CD8-positive, alpha-beta memory T cell (primary cell): ENCODE measurements around the gene SBK1. TPM values are rescaled to one million over a fixed set of nuclear protein-coding genes. Genes with fewer than 3 reads are reported as not detected.

Experiments
- CTCF ChIA-PET: fragments of 350-600 bp; sonication (Branson Sonifier 250); formaldehyde crosslinking; loops from one replicate; lab custom pipeline; 2021; ENCODE audit warnings: antibody characterized with exemption; lab: Charles Lee
- POLR2A ChIA-PET: fragments of 350-600 bp; sonication (Branson Sonifier 250); formaldehyde crosslinking; loops from one replicate; lab custom pipeline; 2021; ENCODE audit warnings: antibody characterized with exemption; lab: Charles Lee
- DNase-seq, 5 donors: peaks; one replicate each; pipeline versions ENCODE4 v3.0.0 to v3.0.0-alpha.2; 2020 to 2022; ENCODE audit warnings: mixed read lengths in 1 of 5
- H3K27ac ChIP-seq: one replicate; pipeline ENCODE4 v1.7.0; 2013; ENCODE audit warnings: low read depth, mild to moderate bottlenecking, low read length, moderate library complexity
- H3K27me3 ChIP-seq: 2 replicates; pipeline ENCODE4 v1.7.0; 2013; ENCODE audit warnings: low read length, mild to moderate bottlenecking; ENCODE audit not compliant: insufficient read depth, poor library complexity, severe bottlenecking
- H3K36me3 ChIP-seq: 2 replicates; pipeline ENCODE4 v1.7.0; 2013; ENCODE audit warnings: mild to moderate bottlenecking, low read length, moderate library complexity; ENCODE audit not compliant: insufficient read depth
- H3K4me1 ChIP-seq: 2 replicates; pipeline ENCODE4 v1.7.0; 2013; ENCODE audit warnings: mild to moderate bottlenecking, low read length, moderate library complexity; ENCODE audit not compliant: insufficient read depth
- H3K4me3 ChIP-seq: 2 replicates; pipeline ENCODE4 v1.7.0; 2013; ENCODE audit warnings: mild to moderate bottlenecking, low read length
- H3K9me3 ChIP-seq: 2 replicates; pipeline ENCODE4 v1.7.0; 2013; ENCODE audit warnings: mild to moderate bottlenecking, low read length
- H3K27ac Mint-ChIP-seq, 8 donors: one replicate each; pipeline ENCODE4 v1.8.0; 2020 to 2021; ENCODE audit warnings: mixed read lengths in 8 of 8, mild to moderate bottlenecking in 6 of 8, inconsistent platforms in 3 of 8, moderate library complexity in 3 of 8
- H3K27me3 Mint-ChIP-seq, 2 donors: one replicate each; pipeline ENCODE4 v1.8.0; 2020 to 2021; ENCODE audit warnings: mixed read lengths in 2 of 2, mild to moderate bottlenecking in 1 of 2, moderate library complexity in 1 of 2
- H3K36me3 Mint-ChIP-seq, 3 donors: one replicate each; pipeline ENCODE4 v1.8.0; 2020 to 2021; ENCODE audit warnings: mixed read lengths in 3 of 3, inconsistent platforms in 1 of 3, mild to moderate bottlenecking in 1 of 3
- H3K4me1 Mint-ChIP-seq, 3 donors: one replicate each; pipeline ENCODE4 v1.8.0; 2020 to 2021; ENCODE audit warnings: mixed read lengths in 3 of 3, inconsistent platforms in 1 of 3, mild to moderate bottlenecking in 1 of 3
- H3K4me3 Mint-ChIP-seq, 7 donors: one replicate each; pipeline ENCODE4 v1.8.0; 2020 to 2021; ENCODE audit warnings: mixed read lengths in 7 of 7, mild to moderate bottlenecking in 6 of 7, moderate library complexity in 4 of 7, inconsistent platforms in 2 of 7
- H3K9me3 Mint-ChIP-seq, 5 donors: one replicate each; pipeline ENCODE4 v1.8.0; 2020 to 2022; ENCODE audit warnings: mixed read lengths in 5 of 5, mild to moderate bottlenecking in 3 of 5, moderate library complexity in 2 of 5, inconsistent platforms in 1 of 5
- polyA plus RNA-seq: library from polyadenylated mRNA; unstranded; fragments of 300-500 nt; fragmentation: Illumina TruSeq; gene quantifications from one replicate; pipeline ENCODE4 v1.2.3, GENCODE V29; 2021
- total RNA-seq, 2 experiments: library from RNA; stranded (reverse); gene quantifications; one replicate each; pipeline ENCODE4 v1.2.3, GENCODE V29; 2021

Gene SBK1
- total and polyA plus RNA-seq, 3 experiments from 2014 or later: 3.9 to 20.3 (median 4.1) TPM

- H3K27ac Mint-ChIP-seq: peak overlapping the region; percentile 61 to 93 (median 84)
- Histone ChIP-seq H3K27me3 (no peaks in the 10 kb centered on the region), H3K4me3 (no peak overlapping the region), H3K9me3 (no peaks in the 10 kb centered on the region), H3K4me1 (peaks cover 44% of the 10 kb centered on the region), H3K27ac (no peak overlapping the region), H3K36me3 (peaks cover 17% of the 10 kb centered on the region)
- H3K4me3 Mint-ChIP-seq: peak overlapping the region in 4 of 7 donors; percentile 33 to 67 (median 60)
- ChIA-PET CTCF (interaction anchor here (0.7 to 15.0 kb wide), 21 partner anchors 10 to 199 kb away, joined by 3 to 210 read pairs (median 5); partner anchors contain the start of gene SBK1), POLR2A (interaction anchor here (1.1 to 1.5 kb wide), 2 partner anchors 40 to 175 kb away, joined by 3 to 11 read pairs; partner anchors contain the start of gene CLN3)
- H3K36me3 Mint-ChIP-seq: peaks cover 4 to 31% (median 10%) of the 10 kb centered on the region in 3 donors
- H3K4me1 Mint-ChIP-seq: peaks cover 23 to 52% (median 26%) of the 10 kb centered on the region in 3 donors
- no peaks in the 10 kb centered on the region for H3K9me3 Mint-ChIP-seq
- peak; percentile 61 to 80 (median 68) for DNase-seq
- no peaks in the 10 kb centered on the region for H3K27me3 Mint-ChIP-seq
These were observed 24.9 kb downstream of the SBK1 start for GRCh38 chr16:28317040-28317880.

- H3K36me3 Mint-ChIP-seq: peaks cover 3 to 34% (median 8%) of the 10 kb centered on the region in 3 donors
- peak overlapping the region in 5 of 8 donors; percentile 6 to 74 (median 63) for H3K27ac Mint-ChIP-seq
- no peaks in the 10 kb centered on the region for H3K9me3 Mint-ChIP-seq
- H3K27me3 Mint-ChIP-seq: no peaks in the 10 kb centered on the region
- H3K9me3 ChIP-seq: no peaks in the 10 kb centered on the region
- H3K4me3 Mint-ChIP-seq: no peak overlapping the region
- H3K4me3 ChIP-seq: no peak overlapping the region
- H3K4me1 ChIP-seq: peaks cover 35% of the 10 kb centered on the region
- H3K36me3 ChIP-seq: peaks cover 17% of the 10 kb centered on the region
- no peak for DNase-seq
- H3K27ac ChIP-seq: no peak overlapping the region
- POLR2A ChIA-PET: interaction anchor here (1.1 kb wide), 1 partner anchor 174 kb away, joined by 3 read pairs; the partner anchor contains the start of gene CLN3
- peaks cover 18 to 45% (median 20%) of the 10 kb centered on the region in 3 donors for H3K4me1 Mint-ChIP-seq
- H3K27me3 ChIP-seq: no peaks in the 10 kb centered on the region
- CTCF ChIA-PET: interaction anchor here (0.7 to 15.0 kb wide), 15 partner anchors 9 to 109 kb away, joined by 3 to 210 read pairs (median 5); partner anchors contain the start of gene SBK1
These were observed 25.9 kb downstream of the SBK1 start for GRCh38 chr16:28318042-28318744.

GRCh38 chr16:28319476-28320022 lies 27.2 kb downstream of the SBK1 start:
- Histone ChIP-seq H3K27ac (no peak overlapping the region), H3K36me3 (peaks cover 17% of the 10 kb centered on the region), H3K4me3 (no peak overlapping the region), H3K9me3 (no peaks in the 10 kb centered on the region), H3K4me1 (peaks cover 27% of the 10 kb centered on the region), H3K27me3 (no peaks in the 10 kb centered on the region)
- ChIA-PET CTCF (interaction anchor here (1.9 to 15.0 kb wide), 3 partner anchors 7 to 43 kb away, joined by 9 to 210 read pairs (median 11); no protein-coding TSS in a partner anchor), POLR2A (interaction anchor here (1.4 kb wide), 1 partner anchor 42 kb away, joined by 6 read pairs; no protein-coding TSS in a partner anchor)
- no peaks in the 10 kb centered on the region for H3K9me3 Mint-ChIP-seq
- no peaks in the 10 kb centered on the region for H3K27me3 Mint-ChIP-seq
- H3K27ac Mint-ChIP-seq: peak overlapping the region in 3 of 8 donors; percentile 61 to 83 (median 72)
- peaks cover 15 to 33% (median 17%) of the 10 kb centered on the region in 3 donors for H3K4me1 Mint-ChIP-seq
- no peak for DNase-seq
- H3K4me3 Mint-ChIP-seq: no peak overlapping the region
- H3K36me3 Mint-ChIP-seq: peaks cover 3 to 35% (median 8%) of the 10 kb centered on the region in 3 donors

- Mint-ChIP-seq H3K27ac (no peak overlapping the region), H3K4me3 (no peak overlapping the region), H3K4me1 (peaks cover 11 to 28% (median 12%) of the 10 kb centered on the region in 3 donors), H3K36me3 (peaks cover 3 to 35% (median 8%) of the 10 kb centered on the region in 3 donors), H3K9me3 (no peaks in the 10 kb centered on the region), H3K27me3 (no peaks in the 10 kb centered on the region)
- Histone ChIP-seq H3K36me3 (peaks cover 17% of the 10 kb centered on the region), H3K27ac (no peak overlapping the region), H3K4me3 (no peak overlapping the region), H3K4me1 (peaks cover 22% of the 10 kb centered on the region), H3K27me3 (no peaks in the 10 kb centered on the region), H3K9me3 (no peaks in the 10 kb centered on the region)
- POLR2A ChIA-PET: interaction anchor here (1.4 kb wide), 1 partner anchor 43 kb away, joined by 6 read pairs; no protein-coding TSS in a partner anchor
- CTCF ChIA-PET: interaction anchor here (2.9 to 15.0 kb wide), 2 partner anchors 10 to 43 kb away, joined by 11 to 210 read pairs; no protein-coding TSS in a partner anchor
- DNase-seq: no peak
These were observed 27.8 kb downstream of the SBK1 start for GRCh38 chr16:28320023-28320561.

- Mint-ChIP-seq H3K36me3 (peaks cover 3 to 33% (median 8%) of the 10 kb centered on the region in 3 donors), H3K4me1 (peaks cover 8 to 24% (median 11%) of the 10 kb centered on the region in 3 donors), H3K27ac (no peak overlapping the region), H3K9me3 (no peaks in the 10 kb centered on the region), H3K27me3 (no peaks in the 10 kb centered on the region), H3K4me3 (no peak overlapping the region)
- peaks cover 22% of the 10 kb centered on the region for H3K4me1 ChIP-seq
- peaks cover 17% of the 10 kb centered on the region for H3K36me3 ChIP-seq
- H3K9me3 ChIP-seq: no peaks in the 10 kb centered on the region
- H3K27ac ChIP-seq: no peak overlapping the region
- no peak for DNase-seq
- CTCF ChIA-PET: interaction anchor here (2.9 to 15.0 kb wide), 2 partner anchors 11 to 44 kb away, joined by 11 to 210 read pairs; no protein-coding TSS in a partner anchor
- POLR2A ChIA-PET: no interaction called here
- H3K27me3 ChIP-seq: no peaks in the 10 kb centered on the region
- H3K4me3 ChIP-seq: no peak overlapping the region
These were observed 28.4 kb downstream of the SBK1 start for GRCh38 chr16:28320741-28321140.

- peak in 1 of 5 donors; percentile 58 for DNase-seq
- H3K9me3 ChIP-seq: no peaks in the 10 kb centered on the region
- H3K4me3 ChIP-seq: no peak overlapping the region
- ChIA-PET CTCF (interaction anchor here (0.9 to 15.0 kb wide), 5 partner anchors 10 to 45 kb away, joined by 3 to 210 read pairs (median 4); no protein-coding TSS in a partner anchor), POLR2A (no interaction called here)
- Mint-ChIP-seq H3K27me3 (no peaks in the 10 kb centered on the region), H3K36me3 (peaks cover 3 to 33% (median 8%) of the 10 kb centered on the region in 3 donors), H3K27ac (peak overlapping the region in 2 of 8 donors; percentile 29 to 64), H3K9me3 (no peaks in the 10 kb centered on the region), H3K4me1 (peaks cover 8 to 16% (median 9%) of the 10 kb centered on the region in 3 donors), H3K4me3 (no peak overlapping the region)
- H3K4me1 ChIP-seq: peaks cover 11% of the 10 kb centered on the region
- peaks cover 17% of the 10 kb centered on the region for H3K36me3 ChIP-seq
- no peaks in the 10 kb centered on the region for H3K27me3 ChIP-seq
- no peak overlapping the region for H3K27ac ChIP-seq
These were observed 29.5 kb downstream of the SBK1 start for GRCh38 chr16:28321700-28322411.
